Activated CD8-positive, alpha-beta memory T cell treated with anti-CD3 and anti-CD28 coated beads, Interleukin-2, amount 50 U/mL, for 4 hours (primary cell): ENCODE results near the gene RPS3.

ENCODE experiments used
- DNase-seq: peaks from one replicate; pipeline ENCODE4 v3.0.0-alpha.2; 2020

RPS3 gene

DNA sequence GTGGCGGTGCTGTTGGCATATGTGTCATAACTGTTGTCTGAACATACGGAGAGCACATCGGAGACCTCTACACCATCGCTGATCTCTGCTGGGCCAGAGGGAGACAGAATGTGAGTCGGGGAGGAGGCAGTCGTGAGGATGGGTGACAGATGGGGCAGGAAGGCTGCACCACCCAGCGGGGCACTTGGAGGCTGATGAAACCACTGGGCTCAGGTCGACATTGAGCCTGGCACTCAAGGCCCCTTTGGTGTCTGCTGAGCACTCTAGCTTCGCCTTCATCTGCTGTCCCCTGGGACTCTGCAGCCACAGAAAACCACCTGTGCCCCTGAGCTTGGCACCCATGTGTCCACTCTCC lies 36.2 kb downstream of the RPS3 start:
- no peak for DNase-seq

DNA sequence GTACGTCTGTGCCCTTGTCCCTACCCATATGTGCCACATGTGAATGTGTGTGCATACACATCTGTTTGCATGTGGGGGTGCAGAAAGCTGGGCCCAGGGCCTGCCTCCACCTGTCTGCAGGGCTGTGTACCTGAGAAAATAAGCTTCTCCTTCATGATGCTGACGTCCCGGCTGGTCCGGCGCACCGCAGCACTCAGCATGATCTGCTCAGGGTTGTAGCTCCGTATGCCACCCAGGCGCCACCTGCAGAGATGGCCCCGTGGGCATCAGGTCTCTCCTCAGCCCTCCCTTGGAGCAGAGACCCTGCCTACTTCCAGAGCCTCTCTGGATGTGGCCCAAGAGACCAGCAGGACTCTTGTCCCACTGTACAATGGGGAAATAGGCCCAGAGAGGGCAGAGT lies 37.5 kb downstream of the RPS3 start:
- DNase-seq = no peak

DNA sequence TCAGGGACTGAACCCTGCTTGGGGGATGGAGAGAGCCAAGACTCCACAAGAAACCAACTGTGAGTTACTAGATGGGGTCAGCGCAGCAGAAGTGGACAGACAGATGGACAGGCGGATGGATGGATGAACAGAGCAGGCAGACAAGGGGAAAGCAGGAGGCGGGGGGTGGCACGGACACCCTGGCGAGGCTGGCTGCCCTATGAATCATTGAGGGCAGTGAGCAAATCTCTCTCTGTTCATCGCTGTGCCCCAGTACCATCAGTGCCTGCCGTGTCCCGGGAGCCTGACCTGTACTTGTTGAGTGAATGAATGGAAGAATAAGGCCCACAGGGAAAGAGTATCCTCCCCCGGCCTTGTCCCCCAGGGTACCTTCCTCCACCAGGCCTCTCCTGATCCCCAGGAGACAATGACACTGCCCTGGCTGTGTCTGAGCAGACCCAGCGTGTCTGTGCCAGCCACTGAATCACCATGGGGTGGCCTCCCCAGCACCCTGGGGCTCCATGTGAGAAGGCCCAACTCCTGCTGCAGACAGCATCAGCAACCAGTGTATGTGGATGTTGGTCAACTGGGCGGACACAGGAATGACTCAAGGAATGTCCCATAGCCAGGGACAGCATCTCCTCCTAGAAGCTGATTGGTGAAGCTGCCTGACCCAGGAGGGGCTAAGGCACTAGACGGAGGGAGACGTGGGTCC lies 38.8 kb downstream of the RPS3 start:
- DNase-seq = no peak

DNA sequence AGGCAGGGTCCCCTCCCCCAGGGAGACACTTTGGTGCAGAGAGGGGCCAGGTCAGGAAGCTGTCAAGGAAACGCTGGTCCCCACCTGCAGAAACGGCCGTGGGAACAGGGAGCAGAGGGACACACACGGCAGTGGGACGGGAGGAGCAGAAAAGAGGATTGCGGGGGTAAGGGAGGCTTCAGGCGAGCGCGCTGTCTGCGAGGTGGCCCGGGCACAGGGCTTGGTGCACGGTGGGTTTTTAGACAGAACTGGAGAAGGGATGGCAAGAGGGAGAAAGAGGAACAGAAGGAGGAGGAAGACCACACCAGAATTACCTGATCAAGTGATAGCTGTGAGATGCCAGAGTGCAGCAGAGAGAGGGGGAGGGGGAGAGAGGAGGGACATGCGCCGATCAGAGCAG lies 39.7 kb downstream of the RPS3 start:
- DNase-seq = no peak

DNA sequence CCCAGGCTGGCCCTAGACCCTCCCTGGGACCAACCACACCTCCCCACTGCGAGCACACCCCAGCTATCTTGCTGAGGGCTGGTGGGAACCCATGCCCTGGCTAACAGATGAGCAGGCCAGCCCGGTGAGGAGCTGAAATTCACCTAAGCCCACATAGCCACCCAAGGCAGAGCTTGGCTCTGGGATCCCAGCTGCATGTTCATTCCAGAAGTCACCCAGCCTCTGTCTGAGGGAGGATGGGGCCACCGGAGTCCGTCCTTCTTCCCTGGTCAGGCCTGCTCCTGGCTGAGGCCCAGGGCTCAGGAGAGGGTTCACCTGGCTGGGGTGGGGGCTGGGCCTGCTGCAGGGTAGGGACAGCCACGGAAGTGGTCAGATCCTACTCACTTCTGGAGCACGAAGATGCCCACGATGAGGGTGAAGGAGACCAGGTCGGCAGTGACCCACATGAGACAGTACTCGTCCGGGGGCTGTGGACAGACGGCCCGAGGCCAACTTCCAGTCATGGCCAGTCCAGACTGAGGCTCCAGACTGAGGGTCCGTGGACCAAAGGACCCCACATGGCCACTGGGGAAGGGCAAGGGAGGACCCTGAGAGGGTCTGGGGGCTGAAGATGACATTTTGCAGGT lies 40.3 kb downstream of the RPS3 start:
- no peak for DNase-seq

DNA sequence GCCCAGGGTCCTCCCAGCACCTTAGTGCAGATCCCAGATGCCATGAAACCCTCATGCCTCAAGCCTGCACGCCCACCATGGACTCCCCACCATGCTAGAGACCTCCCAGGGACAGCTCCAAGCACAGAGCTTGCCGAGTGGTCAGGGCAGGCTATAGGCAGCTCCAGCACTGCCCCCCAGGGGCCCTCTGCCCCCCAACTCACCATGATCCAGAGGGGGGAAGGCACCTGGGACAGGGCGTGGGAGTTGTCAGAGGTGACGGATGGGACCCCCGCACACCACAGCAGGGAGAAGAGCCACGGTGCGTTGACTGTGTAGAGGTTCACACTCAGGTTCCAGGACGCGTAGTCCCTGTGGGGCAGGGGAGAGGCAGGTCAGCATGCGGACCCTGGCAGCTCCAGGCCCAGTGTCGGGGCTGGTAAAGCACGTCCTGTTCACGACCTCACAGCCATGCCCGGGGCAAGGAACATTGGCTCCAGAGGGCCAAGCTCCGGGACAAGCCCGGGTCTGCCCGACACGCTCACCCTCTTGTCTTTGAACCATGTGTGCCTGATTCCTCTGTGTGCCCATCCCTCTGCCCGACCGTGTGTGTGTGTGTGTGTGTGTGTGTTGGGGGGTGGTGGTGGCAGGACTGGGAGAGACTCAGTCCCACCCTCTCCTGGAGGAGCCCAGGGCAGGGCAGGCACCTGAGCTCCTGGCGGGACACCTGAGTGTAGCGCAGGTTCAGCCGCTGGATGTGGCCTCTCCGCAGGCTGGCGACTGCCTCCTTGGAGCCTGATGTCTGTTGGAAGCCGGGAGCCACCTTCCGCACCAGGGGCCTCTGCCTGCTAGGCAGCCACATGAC lies 41.9 kb downstream of the RPS3 start:
- DNase-seq = no peak

DNA sequence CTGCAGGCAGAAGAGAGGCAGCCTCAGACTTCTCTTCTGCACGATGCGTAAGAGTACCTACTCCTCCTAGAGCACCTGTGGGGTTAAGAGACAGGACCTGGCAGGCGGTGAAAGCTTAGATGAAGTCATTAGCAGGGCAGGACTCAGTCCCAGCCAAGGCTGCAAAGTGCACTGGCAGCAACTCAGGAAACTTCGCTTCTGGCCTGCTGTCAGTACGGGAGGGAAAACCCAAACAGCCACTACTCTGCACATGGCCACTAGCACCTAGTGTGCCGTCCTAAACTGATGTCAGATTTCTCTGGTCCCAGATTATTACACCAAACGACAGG lies 42.5 kb downstream of the RPS3 start:
- DNase-seq = no peak

DNA sequence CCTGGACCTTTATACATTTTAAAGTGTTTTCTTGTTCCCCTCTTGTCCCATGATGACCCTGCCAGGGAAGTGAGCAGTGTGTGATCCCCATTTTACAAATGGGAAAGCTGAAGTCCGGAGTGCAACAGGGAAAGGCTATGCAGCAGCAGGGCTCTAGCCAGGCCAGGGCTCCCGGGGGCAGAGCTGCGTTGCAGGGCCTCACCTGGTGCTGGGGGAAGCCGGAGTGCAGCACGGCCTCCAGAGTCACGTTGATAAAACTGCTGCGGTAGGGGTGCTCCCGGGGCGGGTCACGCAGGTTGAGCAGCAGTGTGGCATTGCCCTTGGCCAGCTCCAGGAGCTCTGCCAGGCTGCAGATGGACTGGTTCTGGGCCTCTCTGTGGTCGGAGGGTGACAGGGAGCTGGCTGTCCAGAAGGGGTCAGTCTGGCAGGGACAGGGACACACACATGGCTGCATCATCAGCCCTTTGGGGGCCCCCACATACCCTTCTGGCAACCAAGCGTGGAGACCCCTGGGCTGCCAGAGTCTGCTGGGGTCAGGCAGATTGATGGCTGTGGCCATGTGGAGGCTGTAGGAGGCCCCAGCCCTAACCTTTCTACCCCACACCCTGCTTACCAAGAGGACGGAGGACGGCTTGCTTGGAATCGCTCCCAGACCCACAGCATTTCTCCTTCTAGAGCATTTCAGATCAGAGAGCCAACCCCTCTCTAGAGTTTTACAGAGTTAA lies 43.0 kb downstream of the RPS3 start:
- DNase-seq = no peak

DNA sequence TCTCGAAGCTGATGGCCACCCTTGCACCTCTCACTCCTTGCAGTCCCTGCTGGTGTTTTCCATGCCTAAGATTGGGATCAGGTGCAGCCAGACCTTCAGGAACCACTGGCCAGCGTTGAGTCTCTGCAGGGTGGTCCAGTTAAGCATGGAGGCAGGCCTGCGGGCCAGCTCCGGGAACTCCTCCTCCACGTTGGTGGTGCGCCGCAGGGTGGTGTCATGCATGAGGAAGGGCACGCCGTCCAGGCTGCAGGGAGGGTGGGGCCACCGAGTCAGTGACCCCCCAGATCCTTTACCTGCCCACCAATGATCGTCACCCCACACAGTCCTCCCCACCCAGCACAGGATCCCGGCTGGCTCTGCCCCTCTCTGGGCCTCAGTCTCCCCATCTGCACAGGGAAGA lies 43.7 kb downstream of the RPS3 start:
- DNase-seq = no peak

DNA sequence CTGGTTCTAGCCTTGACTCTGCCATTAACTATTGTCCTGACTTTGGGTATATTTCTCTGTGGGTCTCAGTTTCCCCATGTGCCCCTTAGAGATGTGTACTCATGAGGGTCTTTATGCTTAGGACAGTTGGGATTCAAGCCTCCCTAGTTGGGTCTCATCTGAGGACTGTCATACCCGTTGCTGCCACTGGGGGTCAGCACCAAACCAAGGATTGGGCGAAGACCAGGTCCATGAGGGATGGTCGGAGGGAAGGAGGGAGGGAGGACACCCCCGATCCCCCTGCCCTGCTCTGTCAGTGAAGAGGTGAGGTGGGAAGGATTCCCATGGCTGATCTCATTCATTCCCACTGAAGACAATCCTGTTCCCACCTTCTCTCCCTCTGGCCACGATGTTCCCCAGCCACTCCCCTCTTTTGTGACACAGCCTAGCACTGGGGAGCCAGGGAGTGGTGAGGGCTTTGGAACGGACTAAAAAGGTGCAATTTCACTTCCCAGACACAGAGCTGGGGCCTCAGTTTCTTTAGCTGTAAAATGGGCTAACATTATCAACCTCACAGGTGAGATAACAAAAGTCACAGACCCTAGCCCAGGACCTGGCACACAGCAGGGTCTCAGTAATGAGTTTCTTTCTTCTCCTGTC lies 46.1 kb downstream of the RPS3 start:
- DNase-seq = peak; percentile 81

DNA sequence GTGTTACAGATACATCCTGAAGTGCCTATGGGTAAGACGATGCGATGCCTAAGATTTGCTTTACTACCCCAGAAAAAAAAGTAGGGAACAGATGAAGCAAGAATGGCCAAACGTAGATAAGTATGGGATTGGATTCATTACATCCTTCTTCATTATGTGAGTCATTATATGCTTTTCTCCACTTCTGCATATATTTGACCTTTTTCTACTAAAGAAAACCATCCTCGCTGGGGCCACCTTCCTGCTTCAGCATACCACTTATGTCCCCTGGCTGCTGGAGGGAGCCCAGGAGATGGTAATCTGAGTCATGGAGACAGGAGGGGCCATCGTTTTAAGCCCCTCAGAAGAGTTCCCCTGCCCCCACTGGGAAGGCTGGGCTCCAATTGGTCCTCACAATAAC lies 48.1 kb downstream of the RPS3 start:
- no peak for DNase-seq

DNA sequence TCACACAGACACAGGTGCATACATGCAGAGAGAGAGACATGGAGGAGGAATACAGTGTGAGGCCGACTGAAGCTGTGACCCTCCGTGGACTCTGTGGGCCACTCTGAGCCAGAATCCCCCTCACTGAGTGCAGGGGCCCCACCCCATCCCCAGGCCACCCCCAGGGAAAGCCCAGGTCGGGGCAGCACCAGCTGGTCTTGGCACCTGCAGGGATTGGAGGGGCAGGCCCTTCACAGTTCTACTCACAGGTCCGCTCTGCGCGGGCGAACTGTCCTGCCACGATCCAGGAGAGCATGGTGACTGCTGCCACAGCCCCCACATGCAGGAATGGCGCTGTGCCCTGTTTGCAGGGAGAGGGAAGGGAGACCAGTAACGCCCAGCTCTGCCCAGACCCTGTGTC lies 50.0 kb downstream of the RPS3 start:
- DNase-seq = no peak

DNA sequence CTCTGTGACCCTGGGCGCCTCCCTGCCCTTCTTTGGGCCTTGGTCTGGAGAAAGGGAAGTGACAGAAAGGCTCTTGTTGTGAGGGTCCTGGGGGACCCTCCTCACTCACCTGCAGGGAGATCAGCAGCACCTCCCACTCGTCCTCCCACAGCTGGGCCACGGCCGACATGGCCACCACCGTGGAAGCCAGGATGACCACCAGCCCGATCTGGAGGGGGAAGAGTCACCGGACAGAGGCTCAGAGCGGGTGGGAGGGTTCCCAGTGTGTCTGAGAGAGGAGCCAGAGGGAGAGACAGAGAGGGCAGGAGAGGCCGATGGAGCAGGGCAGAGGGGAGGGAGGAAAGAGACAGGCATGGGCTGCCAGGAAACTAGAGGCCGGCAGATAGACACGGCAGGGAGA lies 50.5 kb downstream of the RPS3 start:
- no peak for DNase-seq

DNA sequence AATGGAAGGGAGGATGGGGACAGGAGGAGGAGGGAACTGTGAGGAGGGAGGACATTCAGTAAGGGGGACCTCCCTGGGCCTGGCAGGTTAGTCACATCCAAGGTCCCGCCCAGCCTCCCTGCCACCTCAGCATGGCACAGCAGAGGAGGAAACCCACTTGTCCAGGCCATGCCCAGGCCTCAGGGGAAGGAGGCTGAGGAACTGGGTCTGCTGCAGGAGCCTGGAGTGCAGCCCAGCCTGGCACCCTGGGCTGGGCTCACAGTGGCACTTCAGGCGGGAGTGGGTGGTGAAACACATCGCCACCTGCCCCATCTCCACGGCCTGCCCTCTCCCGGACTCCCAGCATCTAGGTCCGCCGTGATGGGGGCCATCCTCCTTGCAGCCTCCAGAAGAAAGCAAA lies 50.9 kb downstream of the RPS3 start:
- DNase-seq = no peak

DNA sequence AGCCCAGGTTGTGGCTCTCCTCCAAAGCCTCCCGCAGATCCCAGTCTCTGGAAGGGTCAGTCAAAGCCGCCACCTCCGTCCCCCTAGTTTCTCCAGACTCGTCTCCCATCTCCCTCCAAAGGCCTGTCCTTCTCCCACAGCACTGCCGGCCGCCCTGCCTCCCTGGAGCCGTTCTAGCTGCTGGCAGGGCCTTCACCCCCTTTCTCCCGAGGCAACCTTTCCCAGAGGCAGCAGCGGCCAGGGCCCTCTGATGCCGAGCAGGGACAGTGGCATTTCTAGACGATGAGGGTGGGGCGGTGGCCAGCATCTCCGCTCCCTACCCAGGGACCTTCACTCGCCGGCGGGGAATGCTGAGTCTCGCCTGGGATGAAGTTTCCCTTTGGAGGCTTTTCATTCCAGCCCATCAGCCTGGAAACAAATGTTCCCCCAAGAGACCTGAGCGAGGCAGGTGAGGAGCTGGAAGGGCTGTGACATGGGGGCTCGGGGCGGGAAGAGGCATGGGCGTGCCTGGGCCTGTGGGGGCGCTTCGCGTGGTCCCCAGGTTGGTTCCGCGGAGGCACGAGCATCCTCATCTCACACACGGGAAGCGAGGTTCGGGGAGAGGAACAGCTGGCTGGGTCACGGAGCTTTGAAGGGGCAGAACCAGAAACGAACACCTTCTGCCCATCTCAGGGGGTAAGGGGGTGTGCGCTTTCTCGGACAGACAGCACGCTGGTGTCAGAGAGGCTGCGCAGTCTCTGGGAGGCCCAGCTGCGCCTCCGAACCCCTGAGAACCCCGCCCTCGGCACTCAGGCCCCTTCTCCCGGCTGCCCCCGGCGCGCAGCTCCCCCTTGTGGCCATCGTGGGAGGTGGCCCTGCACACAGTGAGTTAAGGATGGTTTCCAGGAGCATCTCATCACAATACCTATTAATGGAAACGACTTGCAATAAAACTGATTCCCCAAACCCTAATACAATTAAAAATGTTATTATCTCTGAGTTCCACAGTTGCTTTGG lies 51.8 kb downstream of the RPS3 start:
- peak; percentile 35 for DNase-seq

DNA sequence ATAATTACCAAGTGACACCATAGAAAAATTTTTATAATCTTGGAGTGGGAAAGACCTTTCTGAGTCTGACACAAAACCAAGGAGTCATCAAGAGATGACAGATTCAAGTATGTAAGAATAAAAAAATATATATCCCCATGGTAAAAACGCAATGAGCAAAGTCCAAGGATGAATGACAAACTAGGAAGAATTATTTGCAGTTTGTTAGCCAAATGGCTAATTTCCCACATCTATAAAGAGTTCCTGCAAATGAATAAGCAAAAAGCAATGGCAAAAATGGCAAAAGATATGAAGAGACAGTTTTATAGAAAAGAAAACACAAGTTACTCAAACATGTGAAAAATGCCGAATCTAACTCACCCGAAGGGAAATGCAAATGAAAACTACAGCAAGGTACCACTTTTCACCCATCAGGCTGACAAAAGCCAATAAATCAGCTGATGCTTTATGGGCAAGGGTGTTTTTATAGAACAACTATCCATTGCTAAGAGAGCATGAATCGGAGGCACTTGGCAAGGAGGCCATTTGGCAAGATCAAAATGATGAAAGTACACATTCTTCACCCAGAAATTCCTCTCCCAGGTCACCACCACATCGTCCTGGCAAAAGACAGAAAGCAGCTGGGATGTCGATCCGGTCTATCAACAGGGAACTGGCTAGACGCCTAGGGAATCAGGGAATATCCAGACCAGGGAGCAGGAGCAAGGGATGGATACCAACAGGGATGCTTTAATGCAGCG lies 54.8 kb downstream of the RPS3 start:
- no peak for DNase-seq

DNA sequence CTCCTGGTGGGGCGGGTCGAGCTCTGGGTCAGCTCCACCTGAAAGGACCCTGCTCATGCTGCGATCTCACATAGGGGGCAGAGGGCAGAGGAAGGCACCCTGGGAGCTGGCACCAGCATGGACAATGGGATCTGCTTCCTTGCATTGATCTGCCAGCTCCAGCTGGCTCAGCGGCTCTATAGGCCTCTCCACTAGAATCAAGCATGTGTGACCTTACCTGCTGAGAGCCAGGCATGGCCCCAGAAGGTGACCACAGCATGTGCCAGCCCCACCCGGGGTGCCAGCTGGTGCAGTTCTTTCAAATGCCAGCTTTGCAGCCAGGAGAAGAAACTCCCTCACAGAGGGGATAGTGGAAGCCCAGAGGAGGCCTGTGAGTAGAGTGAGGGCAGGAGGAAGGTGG lies 55.7 kb downstream of the RPS3 start:
- no peak for DNase-seq
